Breast epithelium (tissue), 3 donors: ENCODE measurements around the gene SHROOM3.

Experiments used
- POLR2A ChIP-seq: fragments of 450-650 bp; IDR thresholded peaks from one replicate; pipeline ENCODE4 v1.6.1; 2016; ENCODE audit warnings: antibody characterized with exemption, mild to moderate bottlenecking, moderate library complexity
- TF ChIP-seq, protein P1 (sequence below), 3 donors: fragments of 450-650 bp; IDR thresholded peaks; one replicate each; pipeline ENCODE4 v1.5.1; 2016 to 2017; ENCODE audit warnings: antibody characterized with exemption in 3 of 3, mild to moderate bottlenecking in 3 of 3, moderate library complexity in 3 of 3

DNA sequence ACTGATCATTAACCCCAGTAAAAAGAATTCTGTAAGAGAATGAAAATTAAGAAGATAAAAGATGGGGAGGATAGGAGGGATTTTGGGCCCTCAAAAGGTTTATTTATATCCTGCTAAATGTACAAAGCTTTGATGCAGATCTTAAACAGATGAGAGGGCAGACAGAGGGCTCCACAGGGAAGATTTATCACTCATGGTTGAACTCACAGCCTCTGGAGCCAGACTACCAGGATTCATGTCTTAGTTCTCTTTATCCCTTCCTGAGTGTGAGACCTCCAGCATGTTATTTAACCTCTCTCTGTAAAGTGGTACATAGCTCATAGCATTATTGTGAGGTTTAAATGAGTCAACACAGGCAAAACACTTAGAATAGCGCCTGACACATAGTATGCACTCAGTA lies 388.5 kb downstream of the SHROOM3 start:
- no peak for TF ChIP-seq POLR2A
- TF ChIP-seq, protein P1, sequence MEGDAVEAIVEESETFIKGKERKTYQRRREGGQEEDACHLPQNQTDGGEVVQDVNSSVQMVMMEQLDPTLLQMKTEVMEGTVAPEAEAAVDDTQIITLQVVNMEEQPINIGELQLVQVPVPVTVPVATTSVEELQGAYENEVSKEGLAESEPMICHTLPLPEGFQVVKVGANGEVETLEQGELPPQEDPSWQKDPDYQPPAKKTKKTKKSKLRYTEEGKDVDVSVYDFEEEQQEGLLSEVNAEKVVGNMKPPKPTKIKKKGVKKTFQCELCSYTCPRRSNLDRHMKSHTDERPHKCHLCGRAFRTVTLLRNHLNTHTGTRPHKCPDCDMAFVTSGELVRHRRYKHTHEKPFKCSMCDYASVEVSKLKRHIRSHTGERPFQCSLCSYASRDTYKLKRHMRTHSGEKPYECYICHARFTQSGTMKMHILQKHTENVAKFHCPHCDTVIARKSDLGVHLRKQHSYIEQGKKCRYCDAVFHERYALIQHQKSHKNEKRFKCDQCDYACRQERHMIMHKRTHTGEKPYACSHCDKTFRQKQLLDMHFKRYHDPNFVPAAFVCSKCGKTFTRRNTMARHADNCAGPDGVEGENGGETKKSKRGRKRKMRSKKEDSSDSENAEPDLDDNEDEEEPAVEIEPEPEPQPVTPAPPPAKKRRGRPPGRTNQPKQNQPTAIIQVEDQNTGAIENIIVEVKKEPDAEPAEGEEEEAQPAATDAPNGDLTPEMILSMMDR (IDR thresholded peaks at IDR 0.05), result no peak
